Measurements from ENCODE around the gene TMEM213. TPM values are rescaled to one million over a fixed set of nuclear protein-coding genes. Genes with fewer than 3 reads are reported as not detected.
"Not testable (repeated sequence)": the region's sequence is repeated elsewhere in the genome, so short reads cannot be mapped to it uniquely, and the experiment has no call there.

Gene TMEM213
- total and polyA plus RNA-seq, 2 experiments from 2014 or later: not detected

- Histone ChIP-seq H4K20me1 (ENCODE audit: insufficient read depth) (no peaks in the 10 kb centered on the region), H3K27me3 (replicated peaks; ENCODE audit: insufficient read depth) (no peaks in the 10 kb centered on the region), H3K9me3 (ENCODE audit: low read depth) (no peaks in the 10 kb centered on the region), H3K79me2 (ENCODE audit: insufficient read depth) (no peaks in the 10 kb centered on the region), H2AFZ (no peak overlapping the region), H3K4me2 (ENCODE audit: unreplicated experiment) (no peak overlapping the region), H3K27ac (no peak overlapping the region), H3K4me1 (ENCODE audit: insufficient read depth) (no peaks in the 10 kb centered on the region), H3K36me3 (ENCODE audit: low read depth) (no peaks in the 10 kb centered on the region), H3K4me3 (no peak overlapping the region), H3K9me2 (ENCODE audit: insufficient read depth) (no peaks in the 10 kb centered on the region), H3F3A (ENCODE audit: insufficient read depth) (no peaks in the 10 kb centered on the region), H3K9ac (no peak overlapping the region)
- WGBS, 2 experiments (ENCODE audit: low coverage in 1 of 2, low lambda C conversion rate in 2 of 2, missing lambda C conversion rate in 2 of 2): 9 to 21% methylated on average over 2 of the region's 2 CpGs
- in situ Hi-C loops (cut with MboI): no loop called here
- no peak for DNase-seq
- TF ChIP-seq EZH2 (IDR thresholded peaks at IDR 0.05; ENCODE audit: insufficient read depth, poor library complexity, severe bottlenecking) (no peak), EZH2phosphoT487 (IDR thresholded peaks at IDR 0.05; ENCODE audit: insufficient read depth, low read depth) (no peak)
These were observed 16.8 kb upstream of the TMEM213 start for GRCh38 chr7:138781004-138781403.

GRCh38 chr7:138784692-138785091 is 13.1 kb upstream of the TMEM213 start:
- Histone ChIP-seq H3K9me2 (ENCODE audit: insufficient read depth) (no peaks in the 10 kb centered on the region), H3K27me3 (replicated peaks; ENCODE audit: insufficient read depth) (no peaks in the 10 kb centered on the region), H3F3A (ENCODE audit: insufficient read depth) (no peaks in the 10 kb centered on the region), H3K4me1 (ENCODE audit: insufficient read depth) (no peaks in the 10 kb centered on the region), H3K36me3 (ENCODE audit: low read depth) (no peaks in the 10 kb centered on the region), H3K4me2 (ENCODE audit: unreplicated experiment) (no peak overlapping the region), H3K9me3 (ENCODE audit: low read depth) (no peaks in the 10 kb centered on the region), H2AFZ (no peak overlapping the region), H3K27ac (no peak overlapping the region), H3K9ac (no peak overlapping the region), H4K20me1 (ENCODE audit: insufficient read depth) (no peaks in the 10 kb centered on the region), H3K4me3 (no peak overlapping the region), H3K79me2 (ENCODE audit: insufficient read depth) (no peaks in the 10 kb centered on the region)
- in situ Hi-C loops (cut with MboI): no loop called here
- no peak for DNase-seq
- WGBS, 2 experiments (ENCODE audit: low coverage in 1 of 2, low lambda C conversion rate in 2 of 2, missing lambda C conversion rate in 2 of 2): 22 to 28% methylated on average over 4 of the region's 4 CpGs
- TF ChIP-seq EZH2phosphoT487 (IDR thresholded peaks at IDR 0.05; ENCODE audit: insufficient read depth, low read depth): no peak
- TF ChIP-seq EZH2 (IDR thresholded peaks at IDR 0.05; ENCODE audit: insufficient read depth, poor library complexity, severe bottlenecking): no peak

- Histone ChIP-seq H2AFZ (peak overlapping the region; percentile 80), H3K4me1 (ENCODE audit: insufficient read depth) (no peaks in the 10 kb centered on the region), H3K79me2 (ENCODE audit: insufficient read depth) (no peaks in the 10 kb centered on the region), H3K9me3 (ENCODE audit: low read depth) (no peaks in the 10 kb centered on the region), H3F3A (ENCODE audit: insufficient read depth) (no peaks in the 10 kb centered on the region), H3K9me2 (ENCODE audit: insufficient read depth) (no peaks in the 10 kb centered on the region), H3K27ac (no peak overlapping the region), H3K4me3 (peak overlapping the region; percentile 58), H3K36me3 (ENCODE audit: low read depth) (no peaks in the 10 kb centered on the region), H3K4me2 (ENCODE audit: unreplicated experiment) (peak overlapping the region; percentile 59), H4K20me1 (ENCODE audit: insufficient read depth) (no peaks in the 10 kb centered on the region), H3K27me3 (replicated peaks; ENCODE audit: insufficient read depth) (no peaks in the 10 kb centered on the region), H3K9ac (no peak overlapping the region)
- no peak for TF ChIP-seq EZH2phosphoT487 (IDR thresholded peaks at IDR 0.05; ENCODE audit: insufficient read depth, low read depth)
- peak; percentile 47 for DNase-seq
- in situ Hi-C loops (cut with MboI): no loop called here
- 5 to 10% methylated on average over 10 of the region's 10 CpGs for WGBS, 2 experiments (ENCODE audit: low coverage in 1 of 2, low lambda C conversion rate in 2 of 2, missing lambda C conversion rate in 2 of 2)
These were observed 12.0 kb upstream of the TMEM213 start for GRCh38 chr7:138785587-138786437.

- Histone ChIP-seq H4K20me1 (ENCODE audit: insufficient read depth) (no peaks in the 10 kb centered on the region), H3K4me1 (ENCODE audit: insufficient read depth) (no peaks in the 10 kb centered on the region), H3K9me2 (ENCODE audit: insufficient read depth) (no peaks in the 10 kb centered on the region), H3K4me2 (ENCODE audit: unreplicated experiment) (no peak overlapping the region), H3K27ac (no peak overlapping the region), H2AFZ (no peak overlapping the region), H3F3A (ENCODE audit: insufficient read depth) (no peaks in the 10 kb centered on the region), H3K4me3 (no peak overlapping the region), H3K27me3 (replicated peaks; ENCODE audit: insufficient read depth) (peaks cover 39% of the 10 kb centered on the region), H3K9me3 (ENCODE audit: low read depth) (no peaks in the 10 kb centered on the region), H3K9ac (no peak overlapping the region), H3K36me3 (ENCODE audit: low read depth) (no peaks in the 10 kb centered on the region), H3K79me2 (ENCODE audit: insufficient read depth) (no peaks in the 10 kb centered on the region)
- DNase-seq: no peak
- TF ChIP-seq EZH2phosphoT487 (IDR thresholded peaks at IDR 0.05; ENCODE audit: insufficient read depth, low read depth) (no peak), EZH2 (IDR thresholded peaks at IDR 0.05; ENCODE audit: insufficient read depth, poor library complexity, severe bottlenecking) (no peak)
- in situ Hi-C loops (cut with MboI): no loop called here
- WGBS, 2 experiments (ENCODE audit: low coverage in 1 of 2, low lambda C conversion rate in 2 of 2, missing lambda C conversion rate in 2 of 2): 24 to 32% methylated on average over 9 of the region's 9 CpGs
These were observed 1.7 kb upstream of the TMEM213 start for GRCh38 chr7:138796038-138796615.

GRCh38 chr7:138797046-138797445 is 748 bp upstream of the TMEM213 start:
- H3K27ac ChIP-seq; H4K20me1 ChIP-seq (ENCODE audit: insufficient read depth); H3K36me3 ChIP-seq (ENCODE audit: low read depth); H3K4me3 ChIP-seq; H3K79me2 ChIP-seq (ENCODE audit: insufficient read depth); H3K9ac ChIP-seq; H3K9me3 ChIP-seq (ENCODE audit: low read depth); H2AFZ ChIP-seq; DNase-seq; H3K9me2 ChIP-seq (ENCODE audit: insufficient read depth); H3K4me1 ChIP-seq (ENCODE audit: insufficient read depth); H3K4me2 ChIP-seq (ENCODE audit: unreplicated experiment); H3F3A ChIP-seq (ENCODE audit: insufficient read depth); in situ Hi-C loops (cut with MboI): not testable (repeated sequence)
- WGBS, 2 experiments (ENCODE audit: low coverage in 1 of 2, low lambda C conversion rate in 2 of 2, missing lambda C conversion rate in 2 of 2): 3 to 8% methylated on average over 4 of the region's 4 CpGs
- peaks cover 36% of the 10 kb centered on the region for H3K27me3 ChIP-seq (replicated peaks; ENCODE audit: insufficient read depth)
